B cell (primary cell): ENCODE data around the gene ARTN. TPM values are rescaled to one million over a fixed set of nuclear protein-coding genes. Genes with fewer than 3 reads are reported as not detected.

Experiments used
- ATAC-seq: fragments of 200-7000 bp; cut with Tn5 transposase; one replicate; pipeline ENCODE4 v1.10.0; 2021; ENCODE audit warnings: low read depth, mild to moderate bottlenecking, moderate number of reproducible peaks, moderate library complexity
- CTCF ChIA-PET: fragments of 350-600 bp; sonication (Branson Sonifier 250); formaldehyde crosslinking; loops from one replicate; lab custom pipeline; 2021; ENCODE audit warnings: antibody characterized with exemption, inconsistent platforms; lab: Charles Lee
- POLR2A ChIA-PET: fragments of 350-600 bp; sonication (Branson Sonifier 250); formaldehyde crosslinking; loops from one replicate; lab custom pipeline; 2021; ENCODE audit warnings: antibody characterized with exemption; lab: Charles Lee
- DNase-seq: peaks from one replicate; pipeline ENCODE4 v3.0.0; 2013
- H2AFZ ChIP-seq: 2 replicates; pipeline ENCODE4 v1.6.1; 2012; ENCODE audit warnings: mild to moderate bottlenecking, low read depth, low read length; ENCODE audit not compliant: insufficient read depth, poor library complexity, severe bottlenecking
- H3K27ac ChIP-seq, 2 donors: 1 replicate in 1 of 2; 2 replicates in 1 of 2; pipeline ENCODE4 v1.5.1; 2012 to 2013; ENCODE audit warnings: low read length in 2 of 2, mild to moderate bottlenecking in 2 of 2, moderate library complexity in 1 of 2
- H3K27me3 ChIP-seq, 4 experiments: fragments of 200-600 bp in 1 of 4; sonication (generic) in 1 of 4; replicated peaks in 1 of 4; 1 replicate in 2 of 4; 2 replicates in 2 of 4; pipeline versions ENCODE4 v1.6.1 to v1.7.0; 2013 to 2016; ENCODE audit warnings: low read length in 3 of 4, mild to moderate bottlenecking in 2 of 4, mixed read lengths in 1 of 4, moderate library complexity in 1 of 4; ENCODE audit not compliant: insufficient read depth in 4 of 4, control insufficient read depth in 3 of 4; ENCODE audit errors: control extremely low read depth in 1 of 4
- H3K36me3 ChIP-seq, 2 experiments: replicated peaks in 1 of 2; 1 replicate in 1 of 2; 2 replicates in 1 of 2; pipeline versions ENCODE4 v1.6.1 to v1.7.1; 2013; ENCODE audit warnings: low read length in 1 of 2; ENCODE audit not compliant: insufficient read depth in 2 of 2, control insufficient read depth in 1 of 2; ENCODE audit errors: control extremely low read depth in 1 of 2, extremely low read depth in 1 of 2
- H3K4me1 ChIP-seq, 2 donors: fragments of 200-600 bp in 1 of 2; sonication (generic) in 1 of 2; 1 replicate in 1 of 2; 2 replicates in 1 of 2; pipeline versions ENCODE4 v1.5.1 to v1.6.1; 2013 to 2017; ENCODE audit warnings: low read length in 2 of 2; ENCODE audit not compliant: control insufficient read depth in 2 of 2, insufficient read depth in 2 of 2
- H3K4me2 ChIP-seq: replicated peaks from 2 replicates; pipeline ENCODE3; 2012; ENCODE audit warnings: mild to moderate bottlenecking, low read depth, low read length; ENCODE audit not compliant: poor library complexity, severe bottlenecking
- H3K4me3 ChIP-seq, 5 experiments: fragments of 200-600 bp in 1 of 5; sonication (generic) in 1 of 5; 1 replicate in 3 of 5; 2 replicates in 2 of 5; pipeline versions ENCODE4 v1.5.1 to v1.7.0; 2011 to 2016; ENCODE audit warnings: low read length in 4 of 5, mild to moderate bottlenecking in 4 of 5, low read depth in 2 of 5, control low read depth in 1 of 5, moderate library complexity in 1 of 5; ENCODE audit not compliant: insufficient read depth in 1 of 5; ENCODE audit errors: control extremely low read depth in 1 of 5, extremely low read depth in 1 of 5
- H3K79me2 ChIP-seq: fragments of 200-600 bp; sonication (generic); one replicate; pipeline ENCODE4 v1.6.0; 2016; ENCODE audit warnings: low read length; ENCODE audit not compliant: control insufficient read depth, insufficient read depth
- H3K9ac ChIP-seq: fragments of 200-600 bp; sonication (generic); 2 replicates; pipeline ENCODE4 v1.6.1; 2017; ENCODE audit warnings: mild to moderate bottlenecking, low read length, moderate library complexity
- H3K9me3 ChIP-seq, 3 donors: one replicate each; pipeline versions ENCODE4 v1.6.1 to v1.7.1; 2013; ENCODE audit warnings: low read length in 2 of 3; ENCODE audit not compliant: control insufficient read depth in 2 of 3, insufficient read depth in 1 of 3; ENCODE audit errors: control extremely low read depth in 1 of 3
- H4K20me1 ChIP-seq: 2 replicates; pipeline ENCODE4 v1.6.0; 2012; ENCODE audit warnings: mild to moderate bottlenecking, low read length; ENCODE audit not compliant: insufficient read depth, control insufficient read depth, poor library complexity, severe bottlenecking
- H3K27ac Mint-ChIP-seq: one replicate; pipeline ENCODE4 v1.8.0; 2021; ENCODE audit warnings: mixed read lengths
- H3K27me3 Mint-ChIP-seq: one replicate; pipeline ENCODE4 v1.8.0; 2021; ENCODE audit warnings: mixed read lengths
- H3K4me1 Mint-ChIP-seq: one replicate; pipeline ENCODE4 v1.8.0; 2021; ENCODE audit warnings: mixed read lengths
- H3K4me3 Mint-ChIP-seq: one replicate; pipeline ENCODE4 v1.8.0; 2021; ENCODE audit warnings: mixed read lengths
- H3K9me3 Mint-ChIP-seq: one replicate; pipeline ENCODE4 v1.8.0; 2022; ENCODE audit warnings: mixed read lengths; ENCODE audit not compliant: insufficient read depth
- EZH2 ChIP-seq: IDR thresholded peaks from 2 replicates; pipeline ENCODE4 v1.6.1; 2012; ENCODE audit warnings: borderline replicate concordance, low read depth, mild to moderate bottlenecking, moderate library complexity, low read length; ENCODE audit not compliant: insufficient read depth, poor library complexity, severe bottlenecking
- WGBS: methylation state at CpG from one replicate; pipeline ENCODE4 v1.1.5; 2013; ENCODE audit warnings: missing lambda C conversion rate; ENCODE audit not compliant: insufficient coverage; 5-methylcytosine and 5-hydroxymethylcytosine counted together
- intact Hi-C: fragments of 100-400 bp; cut with micrococcal nuclease; formaldehyde crosslinking; loops from one replicate; pipeline ENCODE4 v1.10.0; 2022
- polyA plus RNA-seq: library from polyadenylated mRNA; depleted of rRNA; stranded (reverse); fragments of >200 nt; gene quantifications from 2 replicates; pipeline ENCODE4 v1.2.3, GENCODE V29; 2012
- total RNA-seq, 2 donors: library from RNA; stranded (reverse); fragments of 120-200 nt in 1 of 2; gene quantifications; 1 replicate in 1 of 2; 2 replicates in 1 of 2; pipeline versions ENCODE4 v1.2.3 to v1.2.4, GENCODE V29; 2013 to 2022
- TF ChIP-seq, protein P1 (sequence below): fragments of 200-600 bp; IDR thresholded peaks from one replicate; pipeline ENCODE4 v1.8.0; 2022; ENCODE audit warnings: antibody characterized with exemption, mild to moderate bottlenecking

ARTN gene
- total and polyA plus RNA-seq, 2 donors (not counting 1 experiment from before 2014, with no cell fraction given): 0.13 to 0.64 TPM

DNA sequence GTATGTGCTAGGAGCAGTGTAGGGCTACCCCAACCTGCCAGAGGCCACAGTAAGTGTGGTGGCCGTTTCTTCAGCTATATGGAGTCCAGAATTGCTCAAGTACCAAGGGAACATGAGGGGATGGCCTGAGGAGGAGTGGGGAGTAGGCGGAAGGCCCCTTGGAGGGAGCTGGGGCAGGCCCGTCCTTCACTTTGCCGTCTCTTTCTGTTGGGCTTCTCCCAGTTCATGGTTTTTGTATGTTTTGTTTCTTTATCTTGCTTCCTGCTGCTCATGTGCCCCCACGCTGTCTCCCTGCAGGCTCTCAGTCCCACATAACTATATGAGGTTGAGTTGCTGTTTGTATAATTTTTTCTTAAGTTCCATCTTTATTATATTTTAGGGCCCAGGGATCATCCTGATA lies 30.3 kb downstream of the ARTN start:
- CTCF ChIA-PET: interaction anchor here (0.9 kb wide), 1 partner anchor 9 kb away, joined by 3 read pairs; no protein-coding TSS in a partner anchor
- WGBS: 87% methylated on average over 3 of the region's 5 CpGs
- Histone ChIP-seq H3K4me2 (no peak overlapping the region), H4K20me1 (no peaks in the 10 kb centered on the region), H3K9ac (no peak overlapping the region), H3K79me2 (no peaks in the 10 kb centered on the region), H3K9me3 (no peaks in the 10 kb centered on the region), H3K4me3 (no peak overlapping the region), H3K4me1 (no peaks in the 10 kb centered on the region), H3K27me3 (no peaks in the 10 kb centered on the region), H2AFZ (no peak overlapping the region), H3K36me3 (peaks cover 0 to 5% of the 10 kb centered on the region in 2 experiments), H3K27ac (no peak overlapping the region)
- intact Hi-C loops: no loop called here
- no peak for ATAC-seq
- TF ChIP-seq, protein P1, sequence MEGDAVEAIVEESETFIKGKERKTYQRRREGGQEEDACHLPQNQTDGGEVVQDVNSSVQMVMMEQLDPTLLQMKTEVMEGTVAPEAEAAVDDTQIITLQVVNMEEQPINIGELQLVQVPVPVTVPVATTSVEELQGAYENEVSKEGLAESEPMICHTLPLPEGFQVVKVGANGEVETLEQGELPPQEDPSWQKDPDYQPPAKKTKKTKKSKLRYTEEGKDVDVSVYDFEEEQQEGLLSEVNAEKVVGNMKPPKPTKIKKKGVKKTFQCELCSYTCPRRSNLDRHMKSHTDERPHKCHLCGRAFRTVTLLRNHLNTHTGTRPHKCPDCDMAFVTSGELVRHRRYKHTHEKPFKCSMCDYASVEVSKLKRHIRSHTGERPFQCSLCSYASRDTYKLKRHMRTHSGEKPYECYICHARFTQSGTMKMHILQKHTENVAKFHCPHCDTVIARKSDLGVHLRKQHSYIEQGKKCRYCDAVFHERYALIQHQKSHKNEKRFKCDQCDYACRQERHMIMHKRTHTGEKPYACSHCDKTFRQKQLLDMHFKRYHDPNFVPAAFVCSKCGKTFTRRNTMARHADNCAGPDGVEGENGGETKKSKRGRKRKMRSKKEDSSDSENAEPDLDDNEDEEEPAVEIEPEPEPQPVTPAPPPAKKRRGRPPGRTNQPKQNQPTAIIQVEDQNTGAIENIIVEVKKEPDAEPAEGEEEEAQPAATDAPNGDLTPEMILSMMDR: no peak
- no peak for TF ChIP-seq EZH2
- no peak overlapping the region for H3K4me3 Mint-ChIP-seq
- H3K9me3 Mint-ChIP-seq: no peaks in the 10 kb centered on the region
- POLR2A ChIA-PET: no interaction called here
- H3K27ac Mint-ChIP-seq: no peak overlapping the region
- DNase-seq: no peak
- no peaks in the 10 kb centered on the region for H3K27me3 Mint-ChIP-seq
- H3K4me1 Mint-ChIP-seq: no peaks in the 10 kb centered on the region

DNA sequence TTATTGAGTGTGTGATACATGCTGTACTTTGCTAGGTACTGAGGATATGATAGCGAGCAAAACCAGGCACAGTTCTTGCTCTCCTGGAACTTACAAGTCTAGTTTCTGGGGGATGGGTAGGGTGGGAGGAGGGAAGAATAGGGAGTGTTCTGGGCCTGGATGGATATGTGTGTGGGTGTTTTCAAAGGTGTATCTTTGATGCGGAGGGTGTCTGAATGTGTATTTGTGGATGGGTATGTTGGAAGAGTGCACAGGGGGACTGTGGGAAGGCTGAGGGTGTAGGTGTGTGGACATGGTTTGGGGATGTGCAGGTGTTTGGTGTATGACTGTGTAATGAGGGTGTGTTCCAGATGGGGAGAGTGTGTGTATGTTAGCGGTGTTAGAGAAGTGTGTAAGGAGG lies 31.7 kb downstream of the ARTN start:
- H3K27me3 ChIP-seq: no peaks in the 10 kb centered on the region
- DNase-seq (no peak), ATAC-seq (no peak)
- H3K4me1 ChIP-seq: peaks cover 6 to 9% of the 10 kb centered on the region in 2 donors
- H3K4me3 ChIP-seq: no peak overlapping the region
- H3K4me3 Mint-ChIP-seq: no peak overlapping the region
- H3K27ac Mint-ChIP-seq: no peak overlapping the region
- TF ChIP-seq, protein P1: no peak
- no peak for TF ChIP-seq EZH2
- ChIA-PET CTCF (no interaction called here), POLR2A (no interaction called here)
- no peak overlapping the region for H2AFZ ChIP-seq
- H3K27ac ChIP-seq: no peak overlapping the region
- H3K79me2 ChIP-seq: peaks cover 3% of the 10 kb centered on the region
- WGBS: 98% methylated on average over 3 of the region's 3 CpGs
- H3K9me3 Mint-ChIP-seq: no peaks in the 10 kb centered on the region
- H3K9me3 ChIP-seq: no peaks in the 10 kb centered on the region
- peaks cover 11% of the 10 kb centered on the region for H3K4me1 Mint-ChIP-seq
- no peak overlapping the region for H3K9ac ChIP-seq
- H4K20me1 ChIP-seq: peaks cover 3% of the 10 kb centered on the region
- no peaks in the 10 kb centered on the region for H3K27me3 Mint-ChIP-seq
- no peak overlapping the region for H3K4me2 ChIP-seq
- intact Hi-C loops: no loop called here
- H3K36me3 ChIP-seq: peaks cover 0 to 3% of the 10 kb centered on the region in 2 experiments
